22Rv1 (cell line): ENCODE data around the gene TMEM87B.

Experiments used
- H3K27ac ChIP-seq: fragments of 450-650 bp; 2 replicates; pipeline ENCODE4 v1.5.1; 2017
- ZFX ChIP-seq: fragments of 450-650 bp; IDR thresholded peaks from 2 replicates; pipeline ENCODE4 v1.6.1; 2017; ENCODE audit warnings: antibody characterized with exemption, borderline replicate concordance
- TF ChIP-seq, protein P1 (sequence below): fragments of 450-650 bp; IDR thresholded peaks from 2 replicates; pipeline ENCODE4 v1.5.1; 2017; ENCODE audit warnings: mild to moderate bottlenecking

TMEM87B gene

GRCh38 chr2:112073875-112074274, 18.8 kb downstream of the TMEM87B start:
- H3K27ac ChIP-seq = no peak overlapping the region
- no peak for TF ChIP-seq ZFX
- TF ChIP-seq, protein P1, sequence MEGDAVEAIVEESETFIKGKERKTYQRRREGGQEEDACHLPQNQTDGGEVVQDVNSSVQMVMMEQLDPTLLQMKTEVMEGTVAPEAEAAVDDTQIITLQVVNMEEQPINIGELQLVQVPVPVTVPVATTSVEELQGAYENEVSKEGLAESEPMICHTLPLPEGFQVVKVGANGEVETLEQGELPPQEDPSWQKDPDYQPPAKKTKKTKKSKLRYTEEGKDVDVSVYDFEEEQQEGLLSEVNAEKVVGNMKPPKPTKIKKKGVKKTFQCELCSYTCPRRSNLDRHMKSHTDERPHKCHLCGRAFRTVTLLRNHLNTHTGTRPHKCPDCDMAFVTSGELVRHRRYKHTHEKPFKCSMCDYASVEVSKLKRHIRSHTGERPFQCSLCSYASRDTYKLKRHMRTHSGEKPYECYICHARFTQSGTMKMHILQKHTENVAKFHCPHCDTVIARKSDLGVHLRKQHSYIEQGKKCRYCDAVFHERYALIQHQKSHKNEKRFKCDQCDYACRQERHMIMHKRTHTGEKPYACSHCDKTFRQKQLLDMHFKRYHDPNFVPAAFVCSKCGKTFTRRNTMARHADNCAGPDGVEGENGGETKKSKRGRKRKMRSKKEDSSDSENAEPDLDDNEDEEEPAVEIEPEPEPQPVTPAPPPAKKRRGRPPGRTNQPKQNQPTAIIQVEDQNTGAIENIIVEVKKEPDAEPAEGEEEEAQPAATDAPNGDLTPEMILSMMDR = no peak

DNA sequence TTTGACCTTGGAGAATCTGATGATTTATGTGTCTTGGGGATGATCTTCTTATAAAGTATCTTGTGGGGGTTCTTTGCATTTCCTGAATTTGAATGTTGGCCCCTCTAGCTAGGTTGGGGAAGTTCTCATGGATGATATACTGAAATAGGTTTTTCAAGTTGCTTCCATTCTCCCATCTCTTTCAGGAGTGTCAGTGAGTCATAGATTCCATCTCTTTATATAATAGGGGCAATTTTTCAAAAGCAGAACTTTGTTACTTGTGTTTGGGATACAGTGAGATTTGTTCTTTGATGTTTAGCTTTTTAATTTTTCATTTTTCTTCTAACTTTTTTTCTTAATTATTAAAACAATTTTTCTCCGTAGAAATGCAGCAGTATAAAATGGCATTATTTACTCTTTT, 19.4 kb downstream of the TMEM87B start:
- TF ChIP-seq, protein P1 = no peak
- TF ChIP-seq ZFX = no peak
- no peak overlapping the region for H3K27ac ChIP-seq

DNA sequence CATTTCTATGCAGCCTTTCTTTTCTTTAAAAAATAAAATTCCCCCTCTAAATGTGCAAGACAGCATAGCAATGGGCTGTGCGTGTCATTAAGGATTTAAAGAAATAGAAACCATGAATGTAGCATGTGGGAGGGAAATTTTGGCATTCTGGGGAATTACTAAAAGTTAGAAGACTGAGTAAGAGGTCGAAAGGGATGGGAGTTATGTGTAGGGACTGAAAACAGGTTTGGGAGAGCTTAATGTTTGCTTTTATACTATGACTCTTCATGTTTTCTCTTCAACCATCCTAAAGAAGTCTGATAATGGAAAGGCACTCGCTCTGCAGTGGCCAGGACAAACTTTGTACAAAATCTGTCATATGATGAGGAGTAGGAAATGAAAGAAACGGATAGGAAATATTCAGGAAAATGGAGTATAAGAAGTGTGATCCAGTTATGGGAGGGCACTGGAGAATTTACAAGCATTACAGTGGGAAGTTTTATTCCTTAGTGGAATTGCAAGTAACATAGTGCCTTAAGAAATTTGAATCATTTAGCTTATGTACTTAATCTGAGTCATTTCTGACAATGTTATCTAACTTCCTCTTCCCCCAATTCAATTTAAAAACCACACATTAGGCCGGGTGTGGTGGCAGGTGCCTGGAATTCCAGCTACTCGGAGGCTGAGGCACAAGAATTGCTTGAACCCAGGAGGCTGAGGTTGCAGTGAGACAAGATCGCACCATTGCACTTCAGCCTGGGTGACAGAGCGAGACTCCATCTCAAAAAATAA, 20.6 kb downstream of the TMEM87B start:
- H3K27ac ChIP-seq = no peak overlapping the region
- TF ChIP-seq, protein P1 = no peak
- no peak for TF ChIP-seq ZFX

- H3K27ac ChIP-seq = 0 out of 2 replicates have a peak overlapping the region, but pooled peaks have one; percentile 14
- TF ChIP-seq, protein P1 = no peak
- no peak for TF ChIP-seq ZFX
Observed at GRCh38 chr2:112077814-112078213, 22.7 kb downstream of the TMEM87B start.

DNA sequence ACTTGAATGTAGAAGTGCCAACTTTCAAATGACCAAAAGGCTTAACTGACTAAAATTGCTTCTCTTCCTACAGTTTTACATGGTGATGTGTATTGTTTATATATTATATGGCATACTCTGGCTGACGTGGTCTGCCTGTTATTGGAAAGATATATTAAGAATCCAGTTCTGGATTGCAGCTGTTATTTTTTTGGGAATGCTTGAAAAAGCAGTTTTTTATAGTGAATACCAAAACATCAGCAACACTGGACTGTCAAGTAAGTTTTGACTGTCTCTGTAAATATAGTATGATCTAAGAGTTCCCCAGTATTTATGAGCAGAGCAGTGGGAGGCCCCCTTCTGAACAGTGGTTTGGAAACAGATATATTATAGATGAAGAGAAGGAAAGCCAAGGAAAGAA, 26.2 kb downstream of the TMEM87B start:
- TF ChIP-seq ZFX = no peak
- TF ChIP-seq, protein P1 = no peak
- H3K27ac ChIP-seq = no peak overlapping the region

DNA sequence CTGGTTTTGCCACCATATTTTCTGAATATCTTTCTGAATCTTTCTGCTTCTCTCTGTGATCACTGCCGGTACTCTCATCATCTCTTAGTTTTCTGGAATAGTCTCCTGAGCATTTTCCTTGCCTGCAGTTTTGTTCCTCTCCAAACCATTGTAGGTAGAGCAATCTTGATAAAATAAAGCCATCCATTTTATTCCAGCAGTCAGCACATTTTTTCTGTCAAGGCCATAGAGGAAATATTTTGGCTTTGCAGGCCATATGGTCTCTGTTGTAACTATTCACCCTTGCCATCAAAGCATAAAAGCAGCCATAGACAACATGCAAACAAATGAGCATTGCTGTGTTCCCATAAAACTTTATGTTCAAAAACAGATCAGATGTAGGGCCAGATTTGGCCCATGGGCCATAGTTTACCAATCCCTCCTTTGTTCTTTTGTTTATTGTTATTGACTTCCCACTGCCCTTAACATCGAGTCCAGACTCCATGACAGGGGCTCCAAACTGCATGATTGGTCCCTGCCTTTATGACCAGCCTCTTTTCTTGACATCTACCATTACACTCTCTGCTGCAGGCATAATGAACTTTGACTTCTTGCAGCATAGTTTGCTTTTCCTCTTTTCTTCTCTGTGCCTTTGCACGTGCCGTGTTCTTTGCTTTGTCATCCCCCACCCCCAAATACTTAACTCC, 29.8 kb downstream of the TMEM87B start:
- TF ChIP-seq, protein P1 = no peak
- TF ChIP-seq ZFX = no peak
- no peak overlapping the region for H3K27ac ChIP-seq

DNA sequence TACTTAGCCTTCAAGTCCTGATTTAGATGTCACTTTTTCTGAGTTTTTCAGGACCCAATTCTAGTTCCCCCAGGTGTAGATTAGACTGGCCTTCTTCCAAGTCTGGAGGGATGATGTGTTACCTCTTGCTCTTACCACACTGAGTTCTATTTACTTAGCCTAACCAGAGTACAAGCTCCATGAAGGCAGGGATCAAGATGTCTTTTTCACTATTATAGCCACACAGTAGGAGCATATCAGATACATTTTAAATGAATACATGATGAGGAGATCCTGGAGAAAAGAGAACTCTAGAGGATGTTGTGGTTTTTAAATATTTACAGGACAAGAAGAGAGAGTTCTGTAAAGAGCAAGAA, 30.3 kb downstream of the TMEM87B start:
- TF ChIP-seq, protein P1 = no peak
- TF ChIP-seq ZFX = no peak
- no peak overlapping the region for H3K27ac ChIP-seq
